HEK293T (cell line): ENCODE results near the gene LRRC14B.

Experiments
- ARNT ChIP-seq: fragments of 450-650 bp; IDR thresholded peaks from 2 replicates; pipeline ENCODE4 v1.6.1; 2017; ENCODE audit warnings: mild to moderate bottlenecking
- BHLHE40 ChIP-seq: fragments of 450-650 bp; IDR thresholded peaks from 2 replicates; pipeline ENCODE4 v1.6.1; 2016; ENCODE audit warnings: mild to moderate bottlenecking, moderate library complexity, borderline replicate concordance
- CTBP1 ChIP-seq: fragments of 450-650 bp; IDR thresholded peaks from 2 replicates; pipeline ENCODE4 v1.6.1; 2016; ENCODE audit warnings: borderline replicate concordance
- ELF4 ChIP-seq: fragments of 450-650 bp; IDR thresholded peaks from 2 replicates; pipeline ENCODE4 v1.6.1; 2017; ENCODE audit warnings: antibody characterized with exemption
- FOXK2 ChIP-seq: fragments of 450-650 bp; IDR thresholded peaks from 2 replicates; pipeline ENCODE4 v1.6.1; 2016; ENCODE audit warnings: mild to moderate bottlenecking
- FOXM1 ChIP-seq: fragments of 450-650 bp; IDR thresholded peaks from 2 replicates; pipeline ENCODE4 v1.6.1; 2017; ENCODE audit warnings: mild to moderate bottlenecking, borderline replicate concordance
- LEF1 ChIP-seq: fragments of 450-650 bp; IDR thresholded peaks from 2 replicates; pipeline ENCODE4 v1.6.1; 2017; ENCODE audit warnings: mild to moderate bottlenecking, borderline replicate concordance
- PKNOX1 ChIP-seq: fragments of 450-650 bp; IDR thresholded peaks from 2 replicates; pipeline ENCODE4 v1.6.1; 2016
- SP1 ChIP-seq: fragments of 450-650 bp; IDR thresholded peaks from 2 replicates; pipeline ENCODE4 v1.6.1; 2017
- SUZ12 ChIP-seq: fragments of 450-650 bp; IDR thresholded peaks from 2 replicates; pipeline ENCODE4 v1.6.1; 2016; ENCODE audit warnings: mild to moderate bottlenecking
- TARDBP ChIP-seq: fragments of 450-650 bp; IDR thresholded peaks from 2 replicates; pipeline ENCODE4 v1.6.1; 2016
- ZNF384 ChIP-seq: fragments of 450-650 bp; IDR thresholded peaks from 2 replicates; pipeline ENCODE4 v1.6.1; 2016

GRCh38 chr5:199197-199949 is 8.1 kb downstream of the LRRC14B start:
- TF ChIP-seq SP1 (no peak), ZNF384 (no peak), FOXK2 (no peak), SUZ12 (no peak), ELF4 (no peak), ARNT (no peak), PKNOX1 (no peak), BHLHE40 (no peak), TARDBP (no peak), FOXM1 (no peak), LEF1 (no peak), CTBP1 (no peak)
